HEK293 (cell line): ENCODE data around the gene PRXL2C.

ENCODE experiments used
- TF ChIP-seq, protein P1 (sequence below): fragments of 450-650 bp; formaldehyde crosslinking; IDR thresholded peaks from 2 replicates; pipeline ENCODE4 v1.5.1; 2016; ENCODE audit warnings: missing biosample characterization, missing genetic modification characterization
- TF ChIP-seq, protein P2 (sequence below): fragments of 450-650 bp; formaldehyde crosslinking; IDR thresholded peaks from 2 replicates; pipeline ENCODE4 v1.5.1; 2016; ENCODE audit warnings: missing biosample characterization, missing genetic modification characterization

DNA sequence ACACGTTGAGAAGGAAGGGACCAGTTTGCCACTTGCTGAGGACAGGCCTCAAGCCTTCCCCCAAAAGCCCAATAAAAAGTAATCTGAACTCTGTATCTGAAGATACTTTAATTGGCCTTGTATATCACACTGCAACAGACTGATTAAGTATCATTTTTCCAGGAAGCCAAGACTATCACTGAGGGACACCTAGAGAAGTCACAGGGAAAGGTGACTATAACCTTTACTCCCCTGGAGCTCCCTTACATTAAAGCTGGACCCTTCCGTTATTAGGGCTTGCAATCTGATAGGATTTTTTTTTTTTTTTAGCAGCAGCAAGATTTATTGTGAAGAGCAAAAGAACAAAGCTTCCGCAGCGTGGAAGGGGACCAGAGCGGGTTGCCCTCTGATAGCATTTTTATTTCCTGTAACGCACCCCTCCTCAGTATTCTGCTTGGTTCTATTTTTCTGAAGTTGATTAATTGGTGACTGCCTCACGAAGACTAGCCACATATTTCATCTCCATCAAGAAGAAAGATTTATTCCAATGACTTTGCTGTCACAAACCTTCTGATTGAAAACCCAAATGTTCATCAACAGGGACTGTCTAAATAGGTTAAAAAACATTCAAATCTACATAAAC, 38.2 kb downstream of the PRXL2C start:
- TF ChIP-seq, protein P1, sequence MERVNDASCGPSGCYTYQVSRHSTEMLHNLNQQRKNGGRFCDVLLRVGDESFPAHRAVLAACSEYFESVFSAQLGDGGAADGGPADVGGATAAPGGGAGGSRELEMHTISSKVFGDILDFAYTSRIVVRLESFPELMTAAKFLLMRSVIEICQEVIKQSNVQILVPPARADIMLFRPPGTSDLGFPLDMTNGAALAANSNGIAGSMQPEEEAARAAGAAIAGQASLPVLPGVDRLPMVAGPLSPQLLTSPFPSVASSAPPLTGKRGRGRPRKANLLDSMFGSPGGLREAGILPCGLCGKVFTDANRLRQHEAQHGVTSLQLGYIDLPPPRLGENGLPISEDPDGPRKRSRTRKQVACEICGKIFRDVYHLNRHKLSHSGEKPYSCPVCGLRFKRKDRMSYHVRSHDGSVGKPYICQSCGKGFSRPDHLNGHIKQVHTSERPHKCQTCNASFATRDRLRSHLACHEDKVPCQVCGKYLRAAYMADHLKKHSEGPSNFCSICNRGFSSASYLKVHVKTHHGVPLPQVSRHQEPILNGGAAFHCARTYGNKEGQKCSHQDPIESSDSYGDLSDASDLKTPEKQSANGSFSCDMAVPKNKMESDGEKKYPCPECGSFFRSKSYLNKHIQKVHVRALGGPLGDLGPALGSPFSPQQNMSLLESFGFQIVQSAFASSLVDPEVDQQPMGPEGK (tag by site-specific recombination), result no peak
- TF ChIP-seq, protein P2, sequence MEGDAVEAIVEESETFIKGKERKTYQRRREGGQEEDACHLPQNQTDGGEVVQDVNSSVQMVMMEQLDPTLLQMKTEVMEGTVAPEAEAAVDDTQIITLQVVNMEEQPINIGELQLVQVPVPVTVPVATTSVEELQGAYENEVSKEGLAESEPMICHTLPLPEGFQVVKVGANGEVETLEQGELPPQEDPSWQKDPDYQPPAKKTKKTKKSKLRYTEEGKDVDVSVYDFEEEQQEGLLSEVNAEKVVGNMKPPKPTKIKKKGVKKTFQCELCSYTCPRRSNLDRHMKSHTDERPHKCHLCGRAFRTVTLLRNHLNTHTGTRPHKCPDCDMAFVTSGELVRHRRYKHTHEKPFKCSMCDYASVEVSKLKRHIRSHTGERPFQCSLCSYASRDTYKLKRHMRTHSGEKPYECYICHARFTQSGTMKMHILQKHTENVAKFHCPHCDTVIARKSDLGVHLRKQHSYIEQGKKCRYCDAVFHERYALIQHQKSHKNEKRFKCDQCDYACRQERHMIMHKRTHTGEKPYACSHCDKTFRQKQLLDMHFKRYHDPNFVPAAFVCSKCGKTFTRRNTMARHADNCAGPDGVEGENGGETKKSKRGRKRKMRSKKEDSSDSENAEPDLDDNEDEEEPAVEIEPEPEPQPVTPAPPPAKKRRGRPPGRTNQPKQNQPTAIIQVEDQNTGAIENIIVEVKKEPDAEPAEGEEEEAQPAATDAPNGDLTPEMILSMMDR (tag by site-specific recombination), result no peak
